GM12874 (cell line): Measurements from ENCODE around the gene MITD1.

ENCODE experiments used
- CTCF ChIP-seq: IDR thresholded peaks from 2 replicates; pipeline ENCODE4 v1.5.1; 2011; ENCODE audit warnings: low read depth, mild to moderate bottlenecking, control low read depth, low read length, moderate library complexity; ENCODE audit not compliant: insufficient read depth

MITD1 gene

GRCh38 chr2:99171377-99172140 is 9.3 kb downstream of the MITD1 start:
- TF ChIP-seq CTCF, result no peak

GRCh38 chr2:99169534-99169933 is 11.3 kb downstream of the MITD1 start:
- no peak for TF ChIP-seq CTCF

- TF ChIP-seq CTCF, result no peak
These were observed 14.6 kb downstream of the MITD1 start for GRCh38 chr2:99166218-99166617.

GRCh38 chr2:99159594-99159993 is 21.3 kb downstream of the MITD1 start:
- no peak for TF ChIP-seq CTCF

GRCh38 chr2:99158599-99158998 is 22.3 kb downstream of the MITD1 start:
- TF ChIP-seq CTCF, result no peak

GRCh38 chr2:99156891-99157290 is 24.0 kb downstream of the MITD1 start:
- TF ChIP-seq CTCF, result no peak

GRCh38 chr2:99154643-99155536 is 26.0 kb downstream of the MITD1 start, which contains the start of the genes LIPT1 and TSGA10:
Gene LIPT1, plus strand, starts transcription at chr2:99154967. Its CDS starts 6,991 bp downstream, at chr2:99161958.
Gene TSGA10, minus strand, starts transcription at chr2:99154942. Its CDS starts 45,503 bp downstream, at chr2:99109439.
- TF ChIP-seq CTCF, result no peak
